HG03095 (cell line): ENCODE measurements around the gene WWOX.

Experiments used
- ATAC-seq: cut with Tn5 transposase; IDR thresholded peaks from one replicate; pipeline ENCODE4 v1.9.1; 2021; ENCODE audit warnings: moderate library complexity; ENCODE audit not compliant: unreplicated experiment

Gene WWOX

GRCh38 chr16:78455861-78456260, 356.4 kb downstream of the WWOX start:
- no peak for ATAC-seq

GRCh38 chr16:78458588-78458987, 359.1 kb downstream of the WWOX start:
- ATAC-seq = no peak

GRCh38 chr16:78460428-78460827, 361.0 kb downstream of the WWOX start:
- ATAC-seq = no peak

- ATAC-seq = no peak
Observed at GRCh38 chr16:78461087-78461486, 361.6 kb downstream of the WWOX start.

- ATAC-seq = no peak
Observed at GRCh38 chr16:78461496-78462287, 362.2 kb downstream of the WWOX start.

GRCh38 chr16:78462288-78463208, 363.1 kb downstream of the WWOX start:
- ATAC-seq = no peak

GRCh38 chr16:78463591-78463990, 364.1 kb downstream of the WWOX start:
- ATAC-seq = no peak

- ATAC-seq = no peak
Observed at GRCh38 chr16:78464833-78465232, 365.4 kb downstream of the WWOX start.

GRCh38 chr16:78465730-78466129, 366.3 kb downstream of the WWOX start:
- no peak for ATAC-seq

- ATAC-seq = no peak
Observed at GRCh38 chr16:78469787-78470186, 370.3 kb downstream of the WWOX start.

- no peak for ATAC-seq
Observed at GRCh38 chr16:78473031-78473699, 373.7 kb downstream of the WWOX start.

- ATAC-seq = peak; percentile 69
Observed at GRCh38 chr16:78474762-78475161, 375.3 kb downstream of the WWOX start.

- ATAC-seq = no peak
Observed at GRCh38 chr16:78476615-78477014, 377.2 kb downstream of the WWOX start.

- ATAC-seq = no peak
Observed at GRCh38 chr16:78478267-78478861, 378.9 kb downstream of the WWOX start.

- no peak for ATAC-seq
Observed at GRCh38 chr16:78479723-78480122, 380.3 kb downstream of the WWOX start.

GRCh38 chr16:78480588-78480987, 381.1 kb downstream of the WWOX start:
- no peak for ATAC-seq

GRCh38 chr16:78483124-78483992, 383.9 kb downstream of the WWOX start:
- no peak for ATAC-seq

- no peak for ATAC-seq
Observed at GRCh38 chr16:78484509-78485058, 385.1 kb downstream of the WWOX start.

GRCh38 chr16:78485188-78485916, 385.9 kb downstream of the WWOX start:
- ATAC-seq = no peak
